Measurements from ENCODE around the gene NIM1K.

DNA sequence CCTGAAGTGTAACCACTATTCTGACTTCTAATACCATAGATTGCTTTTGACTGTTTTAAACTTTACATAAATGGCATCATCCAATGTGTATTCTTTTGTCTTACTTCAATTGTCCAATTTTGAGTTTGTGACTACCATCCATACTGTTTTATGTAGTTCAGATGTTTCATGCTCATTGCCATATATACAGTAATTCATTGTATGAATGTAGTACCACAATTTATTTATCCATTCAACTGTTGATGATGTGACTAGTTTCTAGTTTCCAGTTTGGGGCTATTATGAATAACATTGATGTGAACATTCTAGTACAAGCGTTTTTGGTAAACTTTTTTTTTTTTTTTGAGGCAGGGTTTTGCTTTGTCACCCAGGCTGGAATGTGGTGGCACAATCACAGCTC, 66.1 kb downstream of the NIM1K start:
- TF ChIP-seq, protein P1, sequence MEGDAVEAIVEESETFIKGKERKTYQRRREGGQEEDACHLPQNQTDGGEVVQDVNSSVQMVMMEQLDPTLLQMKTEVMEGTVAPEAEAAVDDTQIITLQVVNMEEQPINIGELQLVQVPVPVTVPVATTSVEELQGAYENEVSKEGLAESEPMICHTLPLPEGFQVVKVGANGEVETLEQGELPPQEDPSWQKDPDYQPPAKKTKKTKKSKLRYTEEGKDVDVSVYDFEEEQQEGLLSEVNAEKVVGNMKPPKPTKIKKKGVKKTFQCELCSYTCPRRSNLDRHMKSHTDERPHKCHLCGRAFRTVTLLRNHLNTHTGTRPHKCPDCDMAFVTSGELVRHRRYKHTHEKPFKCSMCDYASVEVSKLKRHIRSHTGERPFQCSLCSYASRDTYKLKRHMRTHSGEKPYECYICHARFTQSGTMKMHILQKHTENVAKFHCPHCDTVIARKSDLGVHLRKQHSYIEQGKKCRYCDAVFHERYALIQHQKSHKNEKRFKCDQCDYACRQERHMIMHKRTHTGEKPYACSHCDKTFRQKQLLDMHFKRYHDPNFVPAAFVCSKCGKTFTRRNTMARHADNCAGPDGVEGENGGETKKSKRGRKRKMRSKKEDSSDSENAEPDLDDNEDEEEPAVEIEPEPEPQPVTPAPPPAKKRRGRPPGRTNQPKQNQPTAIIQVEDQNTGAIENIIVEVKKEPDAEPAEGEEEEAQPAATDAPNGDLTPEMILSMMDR (IDR thresholded peaks at IDR 0.05; ENCODE audit: low read depth, low read length): no peak
- TF ChIP-seq EZH2phosphoT487 (IDR thresholded peaks at IDR 0.05; ENCODE audit: low read depth): no peak

Measured in OCI-LY3 (cell line).